OCI-LY7 (cell line): Measurements from ENCODE around the gene BAG5. TPM values are rescaled to one million over a fixed set of nuclear protein-coding genes. Genes with fewer than 3 reads are reported as not detected.

Experiments
- BruUV-seq: library from RNA; stranded (reverse); fragments of 400-500 nt; replicated peaks from 2 replicates; lab custom pipeline; 2021; lab: Mats Ljungman, UMichigan
- CTCF ChIA-PET: fragments of 300-600 bp; sonication (Branson Sonifier 250); formaldehyde crosslinking; loops from one replicate; lab custom pipeline; 2022; ENCODE audit warnings: antibody characterized with exemption; ENCODE audit not compliant: unreplicated experiment; lab: Charles Lee
- POLR2A ChIA-PET: fragments of 300-600 bp; sonication (Branson Sonifier 250); formaldehyde crosslinking; loops from one replicate; lab custom pipeline; 2022; ENCODE audit warnings: antibody characterized with exemption; lab: Charles Lee
- DNase-seq: peaks from one replicate; pipeline ENCODE4 v3.0.0-alpha.2; 2015; ENCODE audit warnings: low spot score
- H2AFZ ChIP-seq: fragments of 200-600 bp; sonication (generic), shearing (Covaris generic); 2 replicates; pipeline ENCODE4 v1.6.1; 2014; ENCODE audit warnings: mild to moderate bottlenecking, antibody characterized with exemption, low read length, moderate library complexity
- H3K27ac ChIP-seq: fragments of 200-600 bp; sonication (generic); 2 replicates; pipeline ENCODE4 v1.5.1; 2014; ENCODE audit warnings: mixed run types, low read depth, mild to moderate bottlenecking, moderate library complexity, low read length, inconsistent platforms; ENCODE audit not compliant: poor library complexity, severe bottlenecking
- H3K36me3 ChIP-seq: fragments of 200-600 bp; sonication (generic); 2 replicates; pipeline ENCODE4 v1.6.1; 2014; ENCODE audit warnings: mild to moderate bottlenecking, antibody characterized with exemption, low read length, moderate library complexity, mixed read lengths; ENCODE audit not compliant: insufficient read depth
- H3K4me1 ChIP-seq: fragments of 200-600 bp; sonication (generic); 2 replicates; pipeline ENCODE4 v1.5.1; 2014; ENCODE audit warnings: mild to moderate bottlenecking, low read length; ENCODE audit not compliant: insufficient read depth, poor library complexity, severe bottlenecking
- H3K4me2 ChIP-seq: fragments of 200-600 bp; sonication (generic); 2 replicates; pipeline ENCODE4 v1.6.1; 2014; ENCODE audit warnings: mild to moderate bottlenecking, low read length
- H3K4me3 ChIP-seq: fragments of 200-600 bp; sonication (generic); 2 replicates; pipeline ENCODE4 v1.5.1; 2014; ENCODE audit warnings: mild to moderate bottlenecking, low read depth, low read length; ENCODE audit not compliant: poor library complexity, severe bottlenecking
- H3K79me2 ChIP-seq: fragments of 200-600 bp; sonication (generic); 2 replicates; pipeline ENCODE4 v1.6.1; 2016; ENCODE audit warnings: low read depth, mild to moderate bottlenecking, low read length, moderate library complexity, mixed read lengths; ENCODE audit not compliant: insufficient read depth
- H3K9me2 ChIP-seq: fragments of 200-600 bp; sonication (generic); 2 replicates; pipeline ENCODE4 v1.6.1; 2016; ENCODE audit warnings: mild to moderate bottlenecking, low read length, mixed read lengths; ENCODE audit not compliant: insufficient read depth
- H3K9me3 ChIP-seq: fragments of 200-600 bp; sonication (generic); 2 replicates; pipeline ENCODE4 v1.6.1; 2014; ENCODE audit warnings: mild to moderate bottlenecking, mixed run types, low read length, mixed read lengths
- H4K20me1 ChIP-seq: fragments of 200-600 bp; sonication (generic); 2 replicates; pipeline ENCODE4 v1.6.1; 2014; ENCODE audit warnings: mild to moderate bottlenecking, antibody characterized with exemption, low read length, moderate library complexity, mixed read lengths; ENCODE audit not compliant: insufficient read depth
- CTCF ChIP-seq: fragments of 200-600 bp; sonication (generic); conservative IDR thresholded peaks from 2 replicates; pipeline ENCODE4 v1.5.1; 2014; ENCODE audit warnings: mild to moderate bottlenecking, antibody characterized with exemption, low read length, moderate library complexity, mixed read lengths
- EZH2phosphoT487 ChIP-seq: fragments of 200-600 bp; sonication (generic); IDR thresholded peaks from 2 replicates; pipeline ENCODE4 v1.6.1; 2018; ENCODE audit warnings: low read depth, borderline replicate concordance, mild to moderate bottlenecking, mixed run types, antibody characterized with exemption, low read length, moderate library complexity, mixed read lengths
- intact Hi-C: fragments of 100-400 bp; cut with micrococcal nuclease; formaldehyde crosslinking; loops from one replicate; pipeline ENCODE4 v1.10.0; 2022; ENCODE audit not compliant: unreplicated experiment
- total RNA-seq, 2 experiments: library from RNA; depleted of rRNA in 1 of 2; stranded (reverse); fragments of >200 nt in 1 of 2; shearing (Covaris generic) in 1 of 2; gene quantifications; 2 replicates each; pipeline ENCODE4 v1.2.3, GENCODE V29; 2014 to 2022

The BAG5 gene
- total RNA-seq, 2 experiments from 2014 or later = 29.2 to 38.7 TPM

GRCh38 chr14:103524002-103524935, 38.2 kb downstream of the BAG5 start:
- H3K27ac ChIP-seq = no peak overlapping the region
- peaks cover 34% of the 10 kb centered on the region for H3K4me1 ChIP-seq
- ChIA-PET CTCF (no interaction called here), POLR2A (no interaction called here)
- no peak overlapping the region for H2AFZ ChIP-seq
- no peaks in the 10 kb centered on the region for H3K9me2 ChIP-seq
- peaks cover 6% of the 10 kb centered on the region for H3K79me2 ChIP-seq
- TF ChIP-seq CTCF (peak; percentile 49), EZH2phosphoT487 (no peak)
- no peak overlapping the region for H3K4me3 ChIP-seq
- H3K4me2 ChIP-seq = no peak overlapping the region
- intact Hi-C loops = no loop called here
- BruUV-seq = no TSS peak
- no peak for DNase-seq
- H3K9me3 ChIP-seq = no peaks in the 10 kb centered on the region
- H4K20me1 ChIP-seq = no peaks in the 10 kb centered on the region
- no peaks in the 10 kb centered on the region for H3K36me3 ChIP-seq

GRCh38 chr14:103523575-103523954, 38.9 kb downstream of the BAG5 start:
- no peaks in the 10 kb centered on the region for H3K9me2 ChIP-seq
- H3K27ac ChIP-seq = no peak overlapping the region
- peaks cover 2% of the 10 kb centered on the region; the same call in 1 of the 2 replicates for H3K79me2 ChIP-seq
- ChIA-PET CTCF (no interaction called here), POLR2A (no interaction called here)
- no TSS peak for BruUV-seq
- TF ChIP-seq EZH2phosphoT487 (no peak), CTCF (no peak)
- no peak overlapping the region for H3K4me2 ChIP-seq
- H3K36me3 ChIP-seq = no peaks in the 10 kb centered on the region
- intact Hi-C loops = no loop called here
- no peaks in the 10 kb centered on the region for H3K9me3 ChIP-seq
- peaks cover 33% of the 10 kb centered on the region for H3K4me1 ChIP-seq
- no peak overlapping the region for H3K4me3 ChIP-seq
- DNase-seq = no peak
- no peak overlapping the region for H2AFZ ChIP-seq
- H4K20me1 ChIP-seq = no peaks in the 10 kb centered on the region; the same call in 1 of the 2 replicates
